T47D (cell line): Measurements from ENCODE around the gene PAM.

Experiments
- DNase-seq, 2 experiments: peaks; one replicate each; pipeline versions ENCODE4 v3.0.0 to v3.0.0-alpha.2; 2011 to 2012; ENCODE audit warnings: low read depth in 1 of 2, low spot score in 1 of 2
- JUND ChIP-seq: IDR thresholded peaks from 2 replicates; pipeline ENCODE4 v1.6.1; 2012; ENCODE audit warnings: low read depth
- in situ Hi-C: cut with HindIII; loops from 2 replicates; pipeline ENCODE4 v1.10.0; 2016; ENCODE audit warnings: low sequenced_read_pairs, low pct_unique_long_range_greater_than_20kb

Gene PAM

GRCh38 chr5:102758576-102758975, 3.5 kb downstream of the PAM start:
- TF ChIP-seq JUND, result no peak
- no peak for DNase-seq
- in situ Hi-C loops, result no loop called here

- TF ChIP-seq JUND, result no peak
- in situ Hi-C loops, result no loop called here
- no peak for DNase-seq
Measured at GRCh38 chr5:102759289-102759688, 4.2 kb downstream of the PAM start.

GRCh38 chr5:102759700-102760099, 4.6 kb downstream of the PAM start:
- no peak for TF ChIP-seq JUND
- no peak for DNase-seq
- in situ Hi-C loops, result no loop called here

DNA sequence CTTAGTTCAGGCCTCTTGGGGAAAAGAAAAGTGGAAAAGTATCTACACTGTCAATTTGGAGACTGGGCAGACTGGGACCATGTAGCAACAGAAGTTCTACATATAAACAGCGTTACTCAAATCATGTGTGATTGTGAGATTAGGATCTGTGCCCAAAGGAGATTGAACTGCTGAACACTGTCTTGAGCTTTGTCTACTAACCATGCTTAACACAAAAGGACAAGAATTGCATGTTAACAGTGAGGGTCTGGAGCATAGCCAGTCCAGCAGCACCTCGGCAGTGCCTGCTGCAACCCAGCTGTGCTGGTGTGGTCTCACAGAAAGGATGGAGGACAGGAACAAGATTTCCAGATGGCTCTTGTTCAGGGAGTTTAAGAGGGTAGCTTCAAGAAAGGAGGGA, 5.7 kb downstream of the PAM start:
- no peak for DNase-seq
- in situ Hi-C loops, result no loop called here
- TF ChIP-seq JUND, result no peak

DNA sequence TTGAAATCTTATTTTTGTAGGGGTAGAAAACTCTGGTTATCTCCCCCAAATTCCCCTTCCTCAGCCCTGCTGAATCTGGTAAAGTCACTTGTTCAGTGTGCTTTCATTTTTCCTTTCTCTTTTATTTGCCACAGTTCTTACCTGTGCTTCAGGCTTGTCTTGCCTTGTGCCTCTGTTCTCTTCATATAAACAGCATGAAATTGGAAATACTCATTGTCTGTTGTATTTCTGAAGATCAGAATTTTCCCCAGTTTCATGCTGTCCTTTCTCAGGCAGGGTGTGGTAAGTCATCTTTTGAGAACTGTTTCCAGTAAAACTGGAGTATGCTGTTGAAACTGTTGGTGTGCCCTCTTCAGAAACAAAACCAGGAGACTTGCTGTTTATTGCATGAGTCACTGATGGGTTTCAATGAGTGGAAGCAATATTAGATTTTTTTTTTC, 7.0 kb downstream of the PAM start:
- in situ Hi-C loops, result no loop called here
- no peak for DNase-seq
- TF ChIP-seq JUND, result no peak

DNA sequence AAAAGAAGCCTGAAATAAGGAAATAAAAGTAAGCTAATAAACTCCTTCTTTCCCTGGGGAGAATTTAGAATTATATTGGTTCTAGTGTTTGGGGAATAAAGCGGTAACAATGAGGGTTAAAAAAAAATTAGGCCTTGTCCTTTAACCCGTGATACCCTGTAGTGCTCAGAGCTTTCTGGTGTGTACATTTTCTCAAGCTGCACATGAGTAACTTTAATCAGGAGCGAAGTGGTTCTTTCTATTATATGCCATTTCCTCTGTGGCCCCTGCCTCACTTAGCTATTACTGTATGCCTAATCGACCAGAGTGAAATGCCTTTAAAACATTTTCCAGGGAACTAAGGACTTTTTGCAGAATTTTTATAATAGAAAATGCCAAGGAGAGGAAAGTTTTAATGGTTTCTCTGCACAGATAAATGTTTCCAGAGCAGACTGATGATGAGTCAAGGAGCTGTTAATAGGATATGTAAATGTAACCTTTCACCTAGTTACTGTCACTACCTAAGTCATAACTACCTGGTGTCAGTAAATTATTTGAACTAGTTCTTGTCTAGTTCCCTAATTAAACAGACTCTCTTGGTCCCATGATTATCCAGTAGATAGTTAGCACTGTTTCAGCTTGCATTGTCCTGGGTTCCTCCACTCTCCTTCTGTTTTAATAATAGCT, 7.6 kb downstream of the PAM start:
- in situ Hi-C loops, result no loop called here
- no peak for TF ChIP-seq JUND
- no peak for DNase-seq

GRCh38 chr5:102763734-102764133, 8.6 kb downstream of the PAM start:
- no peak for DNase-seq

DNA sequence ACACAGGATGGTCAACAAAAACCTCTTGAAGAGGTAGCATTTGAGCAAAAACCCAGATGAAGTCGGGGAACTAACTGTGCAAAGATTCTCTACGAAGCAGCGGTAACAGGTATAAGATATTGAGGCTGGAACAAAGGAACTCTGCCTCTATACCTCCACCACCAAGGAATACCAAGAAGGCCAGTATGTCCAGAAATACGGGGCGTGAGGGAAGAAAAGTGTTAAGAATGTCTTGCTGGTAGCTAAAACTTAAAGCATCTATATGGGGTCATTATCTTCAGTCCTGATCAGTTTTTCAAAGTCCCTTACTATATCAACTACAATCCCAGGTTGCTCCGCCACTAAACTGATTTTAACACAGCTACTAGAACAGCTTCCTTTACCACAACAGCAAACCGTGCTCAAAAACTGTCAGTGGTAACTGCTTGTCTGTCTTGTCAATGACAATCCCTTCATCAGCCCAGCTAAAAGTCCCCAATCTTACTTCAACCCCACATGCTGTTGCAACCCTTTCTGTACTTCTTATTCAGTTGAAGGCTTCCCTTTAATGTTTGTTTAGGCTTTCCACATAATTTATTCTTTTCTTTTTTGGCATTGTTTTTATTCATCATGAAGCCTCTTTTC, 9.4 kb downstream of the PAM start:
- TF ChIP-seq JUND, result no peak
- no peak for DNase-seq
- in situ Hi-C loops, result no loop called here

More at GRCh38 chr5:102763734-102764133, 8.6 kb downstream of the PAM start:
- no peak for TF ChIP-seq JUND
- in situ Hi-C loops, result no loop called here

GRCh38 chr5:102765350-102765749, 10.2 kb downstream of the PAM start:
- no peak for DNase-seq
- no peak for TF ChIP-seq JUND
- in situ Hi-C loops, result no loop called here

DNA sequence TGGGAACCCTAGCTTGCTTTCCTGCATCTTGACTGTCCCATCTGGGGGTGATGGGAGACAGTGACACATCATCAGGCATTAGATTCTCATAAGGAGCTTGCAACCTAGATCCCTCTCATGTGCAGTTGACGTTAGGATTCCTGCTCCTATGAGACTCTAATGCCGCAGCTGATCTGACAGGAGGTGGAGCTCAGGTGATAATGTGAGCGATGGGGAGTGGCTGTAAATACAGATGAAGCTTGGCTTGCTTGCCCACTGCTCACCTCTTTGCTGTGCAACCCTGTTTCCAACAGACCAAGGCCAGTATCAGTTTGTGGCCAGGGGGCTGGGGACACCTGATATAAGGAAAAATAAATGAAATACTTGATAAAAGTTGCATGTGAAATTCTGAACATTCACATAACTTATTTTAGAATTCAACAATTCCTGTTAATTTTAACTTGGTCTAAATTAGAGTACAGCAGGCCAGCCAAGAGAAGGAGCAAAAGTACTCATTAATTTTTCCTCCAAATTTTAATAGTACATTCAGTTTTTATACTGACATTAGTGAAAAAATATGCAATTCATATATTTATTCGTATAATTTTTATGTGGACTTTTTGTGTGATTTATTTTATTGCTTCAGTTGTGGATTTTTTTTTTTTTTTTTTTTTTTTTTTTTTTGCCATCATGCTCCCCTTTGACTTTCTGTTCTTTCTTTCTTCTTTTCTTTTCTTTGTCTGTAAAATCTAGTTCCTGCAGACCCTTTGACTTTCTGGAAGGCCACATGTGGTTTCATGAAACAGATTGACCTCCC, 11.4 kb downstream of the PAM start:
- no peak for DNase-seq
- no peak for TF ChIP-seq JUND
- in situ Hi-C loops, result no loop called here

GRCh38 chr5:102767862-102768261, 12.8 kb downstream of the PAM start:
- DNase-seq, result no peak
- no peak for TF ChIP-seq JUND
- in situ Hi-C loops, result no loop called here

DNA sequence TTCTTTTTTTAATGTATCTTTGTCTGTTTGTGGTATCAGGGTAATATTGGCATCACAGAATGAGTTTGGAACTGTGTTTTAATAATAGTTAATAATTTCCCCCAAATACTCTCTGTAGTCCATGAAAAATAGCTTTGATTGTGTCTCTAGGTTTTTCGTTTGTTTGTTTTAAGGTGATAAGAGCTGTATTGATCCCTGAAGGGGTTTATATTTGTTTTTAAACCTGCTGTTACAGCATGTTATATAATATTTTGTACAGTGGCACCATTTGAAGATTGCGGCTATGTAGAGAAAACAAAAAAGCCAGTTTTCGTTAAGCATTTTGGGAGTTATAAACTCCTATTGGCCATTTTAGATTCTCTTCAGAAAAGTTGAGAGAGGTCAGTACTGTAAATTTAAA, 15.7 kb downstream of the PAM start:
- no peak for TF ChIP-seq JUND
- in situ Hi-C loops, result no loop called here
- no peak for DNase-seq

GRCh38 chr5:102771435-102771834, 16.3 kb downstream of the PAM start:
- in situ Hi-C loops, result no loop called here
- DNase-seq, result peak in 1 of 2 experiments; percentile 42
- TF ChIP-seq JUND, result no peak

GRCh38 chr5:102772273-102772672, 17.2 kb downstream of the PAM start:
- no peak for TF ChIP-seq JUND
- in situ Hi-C loops, result no loop called here
- no peak for DNase-seq
